ENCODE results near the gene USP47. TPM values are rescaled to one million over a fixed set of nuclear protein-coding genes. Genes with fewer than 3 reads are reported as not detected.

The USP47 gene
- total and polyA plus RNA-seq, 7 donors, result 10.6 to 105 (median 84.9) TPM

GRCh38 chr11:11916981-11917399, 75.2 kb downstream of the USP47 start:
- no peak for TF ChIP-seq POLR2AphosphoS5 (IDR thresholded peaks at IDR 0.05)
- TF ChIP-seq POLR2A (IDR thresholded peaks at IDR 0.05), result no peak
- no peak for TF ChIP-seq CTCF (IDR thresholded peaks at IDR 0.05)
- no peak for TF ChIP-seq EP300 (IDR thresholded peaks at IDR 0.05)
- WGBS, 2 donors, result 97% methylated on average over 1 of the region's 1 CpG
- Histone ChIP-seq H3K27ac (peak overlapping the region in 3 of 4 donors; percentile 30 to 48 (median 43)), H3K36me3 (peaks cover 0 to 18% (median 0%) of the 10 kb centered on the region in 4 donors), H3K4me3 (no peak overlapping the region), H3K4me1 (peaks cover 0 to 17% (median 9%) of the 10 kb centered on the region in 4 donors), H3K9me3 (no peaks in the 10 kb centered on the region), H3K27me3 (no peaks in the 10 kb centered on the region)
- intact Hi-C loops (cut with DNase I), result loop anchor here (10.0 kb wide), 1 partner anchor 122 kb away; no protein-coding TSS in a partner anchor
- DNase-seq, result no peak

- H3K4me3 ChIP-seq, result no peak overlapping the region
- intact Hi-C loops (cut with DNase I), result no loop called here
- no peaks in the 10 kb centered on the region for H3K27me3 ChIP-seq
- peaks cover 0 to 46% (median 0%) of the 10 kb centered on the region in 4 donors for H3K36me3 ChIP-seq
- TF ChIP-seq POLR2AphosphoS5 (IDR thresholded peaks at IDR 0.05) (no peak), EP300 (IDR thresholded peaks at IDR 0.05) (no peak), POLR2A (IDR thresholded peaks at IDR 0.05) (no peak), CTCF (IDR thresholded peaks at IDR 0.05) (no peak)
- no peaks in the 10 kb centered on the region for H3K9me3 ChIP-seq
- no peak overlapping the region for H3K27ac ChIP-seq
- DNase-seq, result no peak
- no peaks in the 10 kb centered on the region for H3K4me1 ChIP-seq
Observed at GRCh38 chr11:11923828-11924227, 82.1 kb downstream of the USP47 start.

- Histone ChIP-seq H3K27ac (no peak overlapping the region), H3K4me3 (no peak overlapping the region), H3K36me3 (peaks cover 0 to 58% (median 5%) of the 10 kb centered on the region in 4 donors), H3K9me3 (no peaks in the 10 kb centered on the region), H3K27me3 (no peaks in the 10 kb centered on the region), H3K4me1 (no peaks in the 10 kb centered on the region)
- DNase-seq, result no peak
- 91 to 94% methylated on average over 2 of the region's 2 CpGs for WGBS, 2 donors
- TF ChIP-seq CTCF (IDR thresholded peaks at IDR 0.05), result no peak
- TF ChIP-seq EP300 (IDR thresholded peaks at IDR 0.05), result no peak
- no peak for TF ChIP-seq POLR2AphosphoS5 (IDR thresholded peaks at IDR 0.05)
- TF ChIP-seq POLR2A (IDR thresholded peaks at IDR 0.05), result no peak
- intact Hi-C loops (cut with DNase I), result loop anchor here (5.0 kb wide), 2 partner anchors 42 to 352 kb away; no protein-coding TSS in a partner anchor
Observed at GRCh38 chr11:11929920-11930319, 88.1 kb downstream of the USP47 start.

- TF ChIP-seq CTCF (IDR thresholded peaks at IDR 0.05) (peak in 3 of 4 experiments; percentile 43 to 62 (median 51)), POLR2A (IDR thresholded peaks at IDR 0.05) (no peak)
- H3K27ac ChIP-seq, result peak overlapping the region in 1 of 4 donors; percentile 59
- no peak overlapping the region for H3K4me3 ChIP-seq
- WGBS, 2 donors, result 74 to 78% methylated on average over 5 of the region's 5 CpGs
- no peaks in the 10 kb centered on the region for H3K4me1 ChIP-seq
- intact Hi-C loops (cut with DNase I), result loop anchor here (1.0 to 5.0 kb wide), 2 partner anchors 112 to 351 kb away; no protein-coding TSS in a partner anchor
- no peak for DNase-seq
- H3K36me3 ChIP-seq, result peaks cover 0 to 65% (median 5%) of the 10 kb centered on the region in 4 donors
- H3K9me3 ChIP-seq, result no peaks in the 10 kb centered on the region
- no peaks in the 10 kb centered on the region for H3K27me3 ChIP-seq
Observed at GRCh38 chr11:11931461-11932055, 89.8 kb downstream of the USP47 start.
